GM06990 (cell line): ENCODE results near the gene AHSG.

Source experiments
- DNase-seq: peaks from one replicate; pipeline ENCODE4 v3.0.0-alpha.2; 2011; ENCODE audit not compliant: insufficient read length; ENCODE audit errors: extremely low read depth
- H3K27me3 ChIP-seq: replicated peaks from 2 replicates; pipeline ENCODE4 v1.6.0; 2011; ENCODE audit warnings: low read length; ENCODE audit not compliant: control insufficient read depth, insufficient read depth
- H3K36me3 ChIP-seq: 2 replicates; pipeline ENCODE4 v1.5.1; 2011; ENCODE audit warnings: low read length; ENCODE audit not compliant: control insufficient read depth, insufficient read depth
- H3K4me3 ChIP-seq: replicated peaks from 2 replicates; pipeline ENCODE4 v1.5.1; 2011; ENCODE audit warnings: low read depth, mild to moderate bottlenecking, control low read depth, low read length
- CTCF ChIP-seq: IDR thresholded peaks from 2 replicates; pipeline ENCODE4 v1.5.1; 2011; ENCODE audit warnings: low read length, control low read depth, mild to moderate bottlenecking, inconsistent platforms; ENCODE audit not compliant: insufficient read depth, poor library complexity, severe bottlenecking

AHSG gene

GRCh38 chr3:186642014-186642413 lies 29.2 kb downstream of the AHSG start:
- H3K27me3 ChIP-seq, result peaks cover 1% of the 10 kb centered on the region
- TF ChIP-seq CTCF, result no peak

GRCh38 chr3:186643493-186643892 lies 30.6 kb downstream of the AHSG start:
- H3K36me3 ChIP-seq, result no peaks in the 10 kb centered on the region
- DNase-seq, result no peak
- TF ChIP-seq CTCF, result no peak
- H3K27me3 ChIP-seq, result no peaks in the 10 kb centered on the region
- H3K4me3 ChIP-seq, result no peak overlapping the region

More at GRCh38 chr3:186642014-186642413, 29.2 kb downstream of the AHSG start:
- H3K36me3 ChIP-seq, result no peaks in the 10 kb centered on the region
- DNase-seq, result no peak
- no peak overlapping the region for H3K4me3 ChIP-seq

DNA sequence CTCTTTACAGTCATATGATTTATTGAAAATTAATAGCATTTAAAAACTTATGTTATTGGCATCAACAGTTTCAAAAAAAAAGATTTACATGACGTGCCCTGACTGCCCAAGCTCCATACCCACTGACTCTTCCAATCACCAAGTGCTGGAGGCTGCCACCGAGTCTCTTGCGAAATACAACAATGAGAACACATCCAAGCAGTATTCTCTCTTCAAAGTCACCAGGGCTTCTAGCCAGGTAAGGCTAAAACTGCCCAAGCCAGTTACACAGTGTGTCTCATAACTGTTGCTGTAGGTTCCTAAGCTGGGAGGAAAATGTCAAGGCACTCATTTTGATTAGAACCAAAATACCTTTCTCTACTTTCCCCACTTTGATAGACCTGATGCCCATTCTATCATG lies 31.8 kb downstream of the AHSG start:
- DNase-seq, result no peak
- Histone ChIP-seq H3K4me3 (no peak overlapping the region), H3K27me3 (no peaks in the 10 kb centered on the region), H3K36me3 (no peaks in the 10 kb centered on the region)
- TF ChIP-seq CTCF, result no peak

- no peak for DNase-seq
- TF ChIP-seq CTCF, result no peak
- Histone ChIP-seq H3K4me3 (no peak overlapping the region), H3K36me3 (no peaks in the 10 kb centered on the region), H3K27me3 (no peaks in the 10 kb centered on the region)
Observed at GRCh38 chr3:186646106-186646505, 33.2 kb downstream of the AHSG start.

GRCh38 chr3:186646841-186647240 lies 34.0 kb downstream of the AHSG start:
- H3K27me3 ChIP-seq, result no peaks in the 10 kb centered on the region
- no peak for TF ChIP-seq CTCF
- DNase-seq, result no peak
- no peak overlapping the region for H3K4me3 ChIP-seq
- no peaks in the 10 kb centered on the region for H3K36me3 ChIP-seq

- no peak overlapping the region for H3K4me3 ChIP-seq
- H3K36me3 ChIP-seq, result no peaks in the 10 kb centered on the region
- no peak for TF ChIP-seq CTCF
- no peak for DNase-seq
- H3K27me3 ChIP-seq, result no peaks in the 10 kb centered on the region
Observed at GRCh38 chr3:186648851-186649250, 36.0 kb downstream of the AHSG start.
